HG03439 (cell line): ENCODE data around the gene ASB3.
"Not testable (repeated sequence)": the region's sequence is repeated elsewhere in the genome, so short reads cannot be mapped to it uniquely, and the experiment has no call there.

Experiments
- ATAC-seq: cut with Tn5 transposase; IDR thresholded peaks from one replicate; pipeline ENCODE4 v1.9.1; 2021; ENCODE audit warnings: mild to moderate bottlenecking, moderate library complexity; ENCODE audit not compliant: unreplicated experiment

Gene ASB3

DNA sequence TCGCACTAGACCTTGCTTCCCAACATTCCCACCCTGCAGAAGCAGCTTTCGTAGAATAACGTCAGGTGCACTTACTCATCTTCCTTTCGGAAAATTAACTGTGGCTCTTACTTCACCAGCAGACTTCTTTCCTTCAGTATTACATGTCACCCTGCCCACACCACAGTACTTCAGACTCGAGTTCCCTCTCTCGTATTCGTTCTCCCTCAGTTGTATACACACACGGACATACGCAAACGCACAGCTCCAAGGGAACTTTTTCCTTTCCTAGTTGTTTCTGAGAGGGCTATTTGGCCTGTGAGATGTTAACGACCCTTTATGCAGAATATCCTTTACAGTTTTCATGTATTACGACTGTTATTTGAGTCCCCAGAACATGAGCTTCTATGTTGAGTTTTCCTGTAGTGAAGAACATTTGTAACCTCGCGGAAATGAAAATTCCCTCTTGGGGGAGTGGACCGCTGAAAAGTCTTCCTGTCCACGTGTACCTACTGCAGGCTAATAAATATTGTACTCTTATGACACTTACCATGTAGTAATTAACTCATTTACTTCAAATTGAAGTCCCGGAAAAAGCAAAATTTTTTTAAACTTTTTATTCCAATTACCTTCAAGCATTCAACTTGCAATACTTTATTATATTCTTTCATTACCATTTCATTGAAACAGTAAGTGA, 999 bp upstream of the ASB3 start:
- peak; percentile 7 for ATAC-seq

DNA sequence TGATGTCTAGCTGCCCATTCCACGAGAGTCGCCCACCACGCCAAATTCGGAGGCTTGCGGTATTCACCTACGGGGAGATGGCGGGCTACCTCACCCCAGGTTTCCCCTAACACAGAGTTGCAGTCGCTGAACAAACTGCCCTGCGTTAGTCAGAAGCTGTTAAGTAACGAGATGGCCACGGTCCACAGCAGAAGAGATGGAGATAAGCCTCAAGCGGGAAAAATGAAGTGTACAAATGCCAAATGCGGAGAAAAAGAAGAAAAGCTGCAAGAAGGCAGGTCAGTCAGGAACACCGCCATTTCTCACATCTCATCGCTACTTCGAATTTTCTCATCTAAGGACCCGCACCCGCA, 425 bp downstream of the ASB3 start:
- peak; percentile 2 for ATAC-seq

DNA sequence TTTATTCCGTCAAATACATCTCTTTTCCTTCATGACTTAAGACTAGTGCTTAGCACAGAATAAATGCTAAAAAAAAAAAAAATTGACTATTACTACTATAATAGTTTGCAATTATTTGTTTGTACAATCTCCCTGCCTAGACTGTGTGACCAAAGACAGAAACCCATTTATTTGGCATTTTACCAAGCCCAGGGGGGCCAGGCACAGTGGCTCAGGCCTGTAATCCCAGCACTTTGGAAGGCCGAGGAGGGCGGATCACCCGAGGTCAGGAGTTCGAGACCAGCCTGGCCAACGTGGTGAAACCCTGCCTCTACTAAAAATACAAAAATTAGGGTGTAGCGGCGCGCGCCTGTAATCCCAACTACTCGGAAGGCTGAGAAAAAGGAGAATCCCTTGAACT, 1.4 kb downstream of the ASB3 start:
- ATAC-seq = no peak

DNA sequence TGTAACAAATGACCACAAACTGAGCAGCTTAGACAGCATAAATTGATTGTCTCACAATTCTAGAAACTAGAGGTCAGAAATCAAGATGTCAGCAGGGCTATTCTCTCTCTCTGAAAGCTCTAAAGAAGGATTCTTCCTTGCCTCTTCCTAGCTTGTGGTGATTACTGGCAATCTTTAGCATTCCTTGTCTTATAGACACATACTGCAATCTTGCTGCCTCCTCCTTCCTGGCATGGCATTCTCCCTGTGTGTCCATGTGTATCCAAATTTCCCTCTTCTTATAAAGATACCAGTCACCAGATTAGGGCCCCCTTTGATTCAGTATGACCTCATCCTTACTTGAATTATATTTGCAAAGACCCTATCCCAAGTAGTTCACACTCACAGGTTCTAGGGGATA, 2.3 kb downstream of the ASB3 start:
- no peak for ATAC-seq

DNA sequence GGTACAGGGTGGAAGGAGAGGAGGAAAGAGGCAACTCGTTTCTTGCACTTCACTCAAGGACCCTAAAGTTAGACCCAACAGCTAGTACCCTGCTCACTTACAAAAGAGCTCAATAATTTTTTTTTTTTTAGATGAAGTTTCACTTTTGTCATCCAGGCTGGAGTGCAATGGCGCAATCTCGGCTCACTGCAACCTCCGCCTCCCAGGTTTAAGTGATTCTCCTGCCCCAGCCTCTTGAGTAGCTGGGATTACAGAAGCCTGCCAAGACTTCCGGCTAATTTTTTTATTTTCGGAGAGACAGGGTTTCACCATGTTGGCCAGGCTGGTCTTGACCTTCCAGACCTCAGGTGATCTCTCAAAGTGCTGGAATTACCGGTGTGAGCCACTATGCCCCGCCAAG, 4.1 kb downstream of the ASB3 start:
- ATAC-seq = no peak

DNA sequence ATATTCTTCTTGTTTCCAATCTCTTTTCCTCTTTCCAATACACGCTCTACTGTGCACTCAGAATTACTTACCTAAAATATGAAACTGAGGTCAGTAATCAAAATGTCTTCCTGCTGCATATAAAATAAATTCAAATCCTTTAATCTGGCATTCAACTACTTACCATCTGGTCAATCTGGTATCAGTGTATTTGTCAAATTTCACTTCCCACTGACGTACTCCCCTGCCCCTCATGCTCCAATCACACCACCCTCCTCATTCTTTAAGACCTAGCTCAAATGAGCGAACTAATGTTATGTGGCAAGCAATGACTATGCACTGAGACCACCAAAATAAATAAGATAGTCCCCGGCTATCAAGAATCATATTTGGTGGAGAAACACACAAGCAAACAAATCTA, 6.7 kb downstream of the ASB3 start:
- no peak for ATAC-seq

DNA sequence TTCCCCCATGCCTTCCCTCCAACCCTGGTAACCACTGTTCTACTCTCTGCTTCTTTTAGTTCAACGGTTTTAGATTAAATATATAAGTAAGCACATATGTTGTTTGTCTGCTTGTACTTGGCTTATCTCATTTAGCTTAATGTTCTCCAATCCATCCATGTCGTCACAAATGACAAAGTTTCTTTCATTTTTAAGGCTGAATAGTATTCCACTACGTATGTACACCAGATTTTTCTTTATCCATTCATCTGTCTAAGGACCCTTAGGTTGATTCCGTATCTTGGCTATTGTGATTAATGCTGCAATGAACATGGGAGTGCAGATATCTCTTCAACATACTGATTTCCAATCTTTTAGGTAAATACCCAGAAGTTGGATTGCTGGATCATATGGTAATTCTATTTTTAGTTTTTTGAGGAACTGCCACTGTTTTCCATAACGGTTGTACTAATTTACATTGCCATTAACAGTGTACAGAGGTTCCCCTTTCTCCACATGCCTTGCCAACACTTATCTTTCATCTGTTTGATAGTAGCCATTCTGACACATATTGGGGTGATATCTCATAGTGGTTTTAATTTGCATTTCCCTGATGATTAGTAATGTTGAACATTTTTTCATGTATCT, 8.1 kb downstream of the ASB3 start:
- no peak for ATAC-seq

DNA sequence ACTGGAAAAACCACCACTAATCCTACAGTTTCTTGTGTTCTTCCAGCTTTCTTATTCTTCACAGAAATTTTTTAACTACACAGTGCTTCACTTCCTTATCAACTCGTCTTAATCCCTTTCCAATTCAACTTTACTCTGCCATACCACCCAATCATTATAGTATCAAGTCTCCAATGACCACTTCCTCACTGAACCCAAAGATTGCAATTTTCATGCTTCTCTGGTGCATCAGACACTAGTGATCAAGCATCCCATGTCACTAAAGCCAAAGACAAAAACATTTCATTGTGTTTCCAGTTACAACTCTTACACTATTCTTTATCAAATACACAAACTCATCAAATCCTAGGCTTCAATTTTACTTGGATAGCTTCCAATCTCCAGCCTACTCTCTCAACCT, 9.6 kb downstream of the ASB3 start:
- no peak for ATAC-seq

DNA sequence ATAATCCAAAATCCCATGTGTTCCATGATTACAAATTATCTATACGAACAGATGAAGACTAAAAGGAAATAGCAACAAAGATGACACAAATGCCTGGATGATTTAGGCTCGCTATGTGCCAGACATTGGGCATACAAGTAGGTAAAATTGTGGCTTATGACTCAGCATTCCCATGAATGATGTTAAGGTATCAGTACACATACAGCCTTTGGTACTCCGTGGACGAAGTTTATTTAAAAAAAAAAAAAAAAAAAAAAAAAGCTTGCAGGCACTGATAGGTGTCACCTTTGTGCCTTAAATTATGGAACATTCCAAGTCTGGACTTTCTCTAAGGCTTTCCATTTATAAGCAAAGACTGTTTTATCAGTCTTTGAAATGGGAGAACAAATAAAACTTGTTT, 16.5 kb downstream of the ASB3 start:
- no peak for ATAC-seq

DNA sequence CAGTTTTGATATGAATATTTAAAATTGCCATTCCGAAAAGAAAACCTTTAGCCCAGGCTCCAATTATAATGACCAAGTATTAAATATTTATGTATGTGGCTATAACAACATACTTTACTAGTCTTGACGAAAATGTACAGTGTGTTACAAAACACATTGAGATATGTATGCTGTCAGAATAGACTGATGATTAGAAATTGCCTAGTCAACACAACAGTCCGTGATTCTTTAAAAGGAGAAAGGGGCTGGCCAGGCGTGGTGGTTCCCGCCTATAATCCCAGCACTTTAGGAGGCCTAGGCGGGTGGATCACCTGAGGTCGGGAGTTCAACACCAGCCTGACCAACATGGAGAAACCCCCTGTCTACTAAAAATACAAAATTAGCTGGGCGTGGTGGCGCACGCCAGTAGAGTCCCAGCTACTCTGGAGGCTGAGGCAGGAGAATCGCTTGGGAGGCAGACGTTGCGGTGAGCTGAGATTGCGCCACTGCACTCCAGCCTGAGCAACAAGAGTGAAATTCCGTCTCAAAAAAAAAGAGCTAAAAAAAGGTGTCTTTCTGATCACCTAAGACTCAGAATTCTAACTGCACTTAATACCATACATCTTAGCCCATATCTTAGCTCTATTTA, 17.3 kb downstream of the ASB3 start:
- ATAC-seq = no peak

DNA sequence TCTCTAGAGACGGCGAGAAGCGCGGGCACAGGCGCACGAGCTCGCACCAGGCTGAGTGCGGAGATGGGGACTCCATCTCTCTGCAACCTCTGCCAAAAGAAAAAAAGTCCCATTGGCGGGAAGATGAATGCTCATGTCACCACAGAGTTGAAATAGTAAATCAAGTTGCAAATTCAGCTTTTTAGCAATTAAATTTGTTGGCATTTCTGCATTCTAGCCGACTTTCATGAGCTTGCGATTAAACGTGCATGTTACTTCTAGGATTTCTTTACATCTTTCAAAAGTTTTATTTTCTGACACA, 18.6 kb downstream of the ASB3 start:
- ATAC-seq = peak; percentile 41

DNA sequence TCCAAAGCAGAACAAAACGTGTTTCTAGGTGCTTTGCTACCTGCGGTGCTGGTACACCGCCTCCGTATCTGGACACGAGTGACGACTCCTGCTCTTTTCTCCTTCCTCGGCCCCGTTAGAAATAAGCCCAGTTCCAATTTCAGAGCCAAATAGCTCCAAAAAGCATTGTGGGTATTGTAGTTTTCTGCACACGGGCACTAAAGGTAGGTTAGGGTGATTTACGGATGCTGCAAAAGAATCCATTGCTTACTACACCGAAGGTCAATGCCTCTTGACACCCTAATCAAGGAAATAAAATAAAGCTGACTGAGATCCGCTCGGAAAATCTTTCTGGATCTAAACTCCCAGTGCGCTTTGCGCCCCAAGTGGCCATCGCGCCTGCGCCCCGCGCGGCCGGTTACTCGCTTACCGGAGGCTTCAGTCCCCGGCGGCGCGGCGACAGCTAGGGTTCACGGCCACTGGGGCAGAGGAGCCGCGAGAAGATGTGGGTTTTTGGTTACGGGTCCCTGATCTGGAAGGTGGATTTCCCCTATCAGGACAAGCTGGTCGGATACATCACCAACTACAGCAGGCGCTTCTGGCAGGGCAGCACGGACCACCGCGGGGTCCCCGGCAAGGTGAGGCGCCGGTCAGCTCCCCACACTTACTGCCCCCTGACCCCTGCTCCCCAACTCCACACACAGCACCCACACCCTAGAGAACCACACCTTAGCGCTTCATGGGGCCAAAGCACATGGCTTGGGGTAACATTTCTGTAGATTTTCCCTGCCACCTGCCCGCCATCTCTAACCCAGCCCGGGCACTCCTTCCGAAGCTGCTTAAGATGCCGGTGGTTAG, 19.1 kb downstream of the ASB3 start, which contains the start of gene CHAC2:
Gene CHAC2 (plus strand): TSS at position 400 of the 837 bp plus-strand sequence. CDS start 83 bp downstream, at position 483.
- ATAC-seq = peak; percentile 95

DNA sequence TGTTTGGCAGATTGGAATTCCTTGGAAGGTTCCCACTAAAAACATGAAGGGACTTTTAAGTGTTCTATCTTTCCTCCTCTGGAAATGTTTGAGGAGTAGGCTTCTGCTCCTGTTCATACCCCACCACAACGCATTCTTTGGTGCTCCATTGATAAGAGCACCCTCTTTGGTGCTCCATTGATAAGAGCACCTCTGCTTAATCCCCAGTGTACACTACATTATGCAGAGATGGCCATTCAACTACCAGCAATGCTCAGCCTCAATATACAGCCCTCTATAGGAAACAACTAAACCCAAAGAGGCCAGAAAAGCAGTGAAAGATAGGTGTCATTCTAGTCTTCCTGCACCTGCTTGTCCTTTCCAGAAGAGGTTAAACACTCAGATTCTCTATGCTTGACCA, 21.0 kb downstream of the ASB3 start:
- ATAC-seq = no peak

DNA sequence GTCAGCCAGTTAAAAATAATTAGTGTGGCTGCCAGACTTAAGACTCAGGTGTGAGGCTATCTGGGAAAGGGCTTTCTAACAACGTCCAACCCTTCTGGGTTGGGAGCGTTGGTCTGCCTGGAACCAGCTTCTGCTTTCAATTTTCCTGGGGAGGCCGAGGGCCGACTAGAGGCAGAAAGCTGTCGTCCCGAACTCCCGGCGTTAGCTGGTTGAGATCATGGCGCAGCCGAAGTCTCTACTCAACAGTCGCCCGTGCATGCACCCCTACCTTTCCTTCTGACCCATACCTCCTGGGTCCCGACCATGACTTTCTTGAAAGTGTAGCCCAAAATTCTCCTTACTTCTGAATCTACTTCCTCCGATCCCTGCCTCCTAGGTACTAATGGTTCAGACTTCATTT, 29.5 kb downstream of the ASB3 start:
- ATAC-seq = not testable (repeated sequence)

DNA sequence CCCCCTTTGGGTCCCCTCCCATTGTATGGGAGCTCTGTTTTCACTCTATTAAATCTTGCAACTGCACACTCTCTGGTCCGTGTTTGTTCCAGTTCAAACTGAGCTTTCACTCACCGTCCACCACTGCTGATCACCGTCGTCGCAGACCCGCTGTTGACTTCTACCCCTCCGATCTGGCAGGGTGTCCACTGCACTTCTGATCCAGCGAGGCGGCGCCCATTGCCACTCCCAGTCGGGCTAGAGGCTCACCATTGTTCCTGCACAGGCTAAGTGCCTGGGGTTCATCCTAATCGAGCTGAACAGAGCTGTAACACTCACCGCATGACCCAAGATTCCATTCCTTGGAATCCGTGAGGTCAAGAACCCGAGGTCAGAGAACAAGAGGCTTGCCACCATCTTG, 30.1 kb downstream of the ASB3 start:
- ATAC-seq = no peak

DNA sequence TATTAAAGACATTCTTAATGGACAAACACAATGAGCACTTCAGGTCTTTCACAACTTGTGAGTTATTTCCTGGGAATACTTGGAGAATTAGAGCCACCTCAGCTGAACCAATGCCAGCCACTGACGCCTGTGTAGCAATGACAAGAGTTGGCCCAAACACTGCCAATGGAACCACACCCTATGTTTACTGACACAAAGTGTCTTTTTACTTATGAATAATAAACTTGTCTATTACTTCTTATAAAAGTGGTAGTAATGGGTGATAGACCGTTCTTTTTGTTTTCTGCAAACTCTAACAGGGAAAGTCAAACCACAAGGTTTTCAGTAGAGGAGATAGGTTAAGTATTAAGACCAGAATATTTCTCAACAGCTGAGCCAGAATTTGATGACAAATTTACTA, 31.6 kb downstream of the ASB3 start:
- no peak for ATAC-seq

DNA sequence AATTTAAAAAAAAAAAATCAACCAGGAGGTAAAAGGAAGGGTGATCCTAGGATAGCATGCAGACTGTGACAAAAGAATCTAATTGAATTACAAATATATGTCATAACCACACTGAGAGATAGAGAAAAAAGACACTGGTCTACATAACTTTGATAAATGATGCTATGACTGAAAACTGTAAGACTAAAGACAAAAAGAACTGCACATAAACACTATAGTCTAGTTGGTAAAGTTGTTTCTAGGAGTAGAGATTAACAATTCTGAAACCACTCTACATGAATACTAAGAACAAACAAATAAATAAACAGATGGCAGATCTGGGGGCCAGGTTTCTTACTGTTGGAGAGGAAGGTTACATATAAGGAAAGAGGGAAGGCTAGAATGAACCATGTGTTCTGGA, 33.7 kb downstream of the ASB3 start:
- no peak for ATAC-seq

DNA sequence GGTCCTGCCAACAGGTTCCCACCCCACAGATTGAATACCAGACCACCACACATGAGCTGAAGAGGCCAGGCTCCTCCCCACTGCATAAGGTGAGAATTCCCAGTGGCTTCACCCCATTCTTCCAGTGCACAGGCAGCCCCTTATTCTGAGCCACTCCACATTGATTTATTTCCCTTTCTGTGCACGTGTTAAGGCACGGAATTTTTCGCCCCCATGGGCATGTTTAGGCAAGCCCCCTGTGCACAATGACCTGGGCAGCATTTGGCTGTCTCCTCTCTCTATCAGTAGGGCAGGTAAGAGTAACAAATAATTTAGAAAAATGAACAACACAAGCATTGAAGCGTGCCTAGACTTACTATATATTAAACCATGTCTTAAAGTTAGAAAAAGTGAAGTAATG, 34.4 kb downstream of the ASB3 start:
- ATAC-seq = no peak

DNA sequence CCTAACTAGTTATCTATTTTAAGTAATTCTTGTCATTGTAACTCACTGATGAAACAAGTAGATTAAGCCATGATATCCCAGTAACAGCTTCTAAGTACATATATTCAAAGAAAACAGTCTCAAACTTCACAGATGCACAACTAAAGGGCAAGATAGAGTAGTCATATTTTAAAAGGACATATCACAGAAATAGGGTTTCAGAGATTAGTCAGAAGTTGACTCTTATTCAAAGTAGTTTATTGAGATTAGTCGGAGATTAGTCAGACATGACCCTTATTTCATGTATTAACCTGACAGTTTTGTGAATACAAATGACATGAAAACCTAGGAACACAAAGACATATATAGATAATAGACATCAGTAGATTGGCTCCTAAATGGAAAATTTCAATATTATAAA, 35.0 kb downstream of the ASB3 start:
- peak; percentile 95 for ATAC-seq

DNA sequence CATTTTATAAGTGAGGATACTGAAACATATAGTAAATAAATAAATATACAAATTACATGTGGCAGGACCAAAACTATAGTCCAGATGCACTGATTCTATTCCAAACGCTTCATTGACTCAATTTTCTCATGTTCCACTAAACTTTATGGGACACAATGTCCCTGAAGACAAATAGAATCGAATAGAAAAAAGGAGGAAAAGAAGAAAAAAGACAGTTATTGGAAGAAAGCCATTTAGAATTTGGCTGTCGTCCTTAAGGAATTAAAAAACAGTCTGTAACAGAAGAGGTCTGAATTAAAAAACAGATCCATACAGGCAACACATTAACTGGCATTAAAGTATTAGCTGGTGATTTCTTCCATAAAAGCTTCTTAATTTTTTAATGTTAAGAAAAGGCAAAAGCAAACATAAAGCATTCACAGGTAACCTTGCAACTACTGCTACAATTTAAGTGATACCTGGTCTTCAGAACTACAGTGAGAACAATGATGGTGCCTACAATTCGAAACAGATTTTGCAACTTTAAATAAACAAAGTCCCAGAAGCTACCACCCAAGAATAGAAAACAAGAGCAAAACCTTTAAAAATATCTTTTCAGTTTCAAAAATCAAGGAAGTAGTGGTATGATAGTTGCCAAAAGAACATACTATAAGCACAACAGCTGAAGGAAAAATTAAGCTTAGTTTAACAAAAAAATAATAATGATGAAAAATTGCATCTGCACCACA, 36.5 kb downstream of the ASB3 start:
- ATAC-seq = no peak

DNA sequence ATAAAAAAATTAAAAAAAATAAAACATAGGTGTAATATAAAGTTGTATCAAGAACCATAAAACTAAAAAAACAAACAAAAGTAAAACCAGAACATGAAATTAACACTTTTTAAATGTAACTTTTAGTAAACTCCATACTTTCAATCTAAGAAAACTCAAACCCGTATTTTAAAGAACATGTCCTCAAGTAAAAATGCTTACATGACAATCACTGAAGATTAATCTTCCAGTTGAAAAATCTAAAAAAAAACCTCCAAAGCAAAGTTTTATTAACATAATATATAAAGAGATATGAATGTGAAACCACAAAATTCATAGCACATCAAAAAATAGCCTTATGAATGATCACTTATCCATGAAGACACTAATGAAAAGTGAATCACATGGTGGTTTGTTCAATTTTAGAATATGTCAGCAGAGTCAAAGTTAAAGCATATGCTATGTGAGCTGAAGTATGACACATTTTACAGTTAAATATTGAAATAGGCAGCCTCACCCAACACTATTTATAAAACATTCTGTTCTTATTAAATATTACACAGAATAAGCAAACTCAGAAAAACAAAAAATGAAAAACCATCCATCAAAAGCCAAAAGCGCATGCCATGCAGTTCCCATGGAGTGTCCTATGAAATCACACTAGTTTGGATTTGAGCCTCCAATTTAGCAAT, 42.2 kb downstream of the ASB3 start:
- no peak for ATAC-seq
